Astrocyte of the hippocampus (primary cell): ENCODE data around the gene CAPN10.
A peak's percentile ranks its signal among the peaks of the same experiment; 100 is the strongest.
"Not testable (repeated sequence)": the region's sequence is repeated elsewhere in the genome, so short reads cannot be mapped to it uniquely, and the experiment has no call there.

Experiments
- DNase-seq: peaks from one replicate; pipeline ENCODE4 v3.0.0; 2011; ENCODE audit warnings: low read depth, low spot score

CAPN10 gene

DNA sequence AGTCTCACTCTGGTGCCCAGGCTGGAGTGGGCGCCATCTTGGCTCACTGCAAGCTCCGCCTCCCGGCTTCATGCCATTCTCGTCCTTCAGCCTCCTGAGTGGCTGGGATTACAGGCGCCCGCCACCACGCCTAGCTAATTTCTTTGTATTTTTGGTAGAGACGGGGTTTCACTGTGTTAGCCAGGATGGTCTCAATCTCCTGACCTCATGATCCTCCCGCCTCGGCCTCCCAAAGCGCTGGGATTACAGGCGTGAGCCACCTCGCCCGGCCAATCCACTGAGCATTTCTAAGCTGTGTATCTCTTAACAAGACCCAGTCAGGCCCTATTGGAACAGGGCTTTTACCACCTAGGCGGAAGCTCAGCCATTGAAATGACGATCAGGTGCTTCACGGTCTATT is 23.3 kb upstream of the CAPN10 start:
- DNase-seq, result not testable (repeated sequence)

DNA sequence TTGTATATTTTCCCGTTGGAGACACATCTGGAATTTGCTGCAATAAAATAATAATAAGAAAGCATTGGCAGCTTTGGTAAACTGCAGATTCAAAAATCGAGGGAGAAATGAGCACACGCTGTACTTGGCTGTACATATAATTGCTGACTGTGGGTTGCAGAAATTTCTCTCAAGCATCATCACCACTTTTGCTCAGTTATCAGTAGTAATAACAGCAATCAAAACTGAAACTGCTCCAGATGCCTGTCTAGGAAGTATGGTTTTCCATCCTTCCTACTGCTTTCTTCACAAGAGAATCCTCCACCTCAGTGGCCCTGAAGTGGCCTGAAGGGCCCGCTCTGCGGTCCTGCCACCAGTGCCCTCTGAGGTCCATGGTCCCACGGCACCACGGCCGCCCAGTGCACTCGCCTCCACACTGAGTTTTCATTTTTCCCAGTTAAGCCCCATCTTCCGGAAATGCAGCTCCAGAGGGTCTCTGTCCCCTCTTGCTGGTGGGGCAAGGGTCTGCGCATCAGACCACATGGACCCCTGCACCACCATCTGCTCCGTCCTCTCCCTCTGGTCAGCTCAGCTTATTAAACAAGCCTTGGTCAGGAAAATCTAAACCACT is 22.5 kb upstream of the CAPN10 start:
- no peak for DNase-seq

DNA sequence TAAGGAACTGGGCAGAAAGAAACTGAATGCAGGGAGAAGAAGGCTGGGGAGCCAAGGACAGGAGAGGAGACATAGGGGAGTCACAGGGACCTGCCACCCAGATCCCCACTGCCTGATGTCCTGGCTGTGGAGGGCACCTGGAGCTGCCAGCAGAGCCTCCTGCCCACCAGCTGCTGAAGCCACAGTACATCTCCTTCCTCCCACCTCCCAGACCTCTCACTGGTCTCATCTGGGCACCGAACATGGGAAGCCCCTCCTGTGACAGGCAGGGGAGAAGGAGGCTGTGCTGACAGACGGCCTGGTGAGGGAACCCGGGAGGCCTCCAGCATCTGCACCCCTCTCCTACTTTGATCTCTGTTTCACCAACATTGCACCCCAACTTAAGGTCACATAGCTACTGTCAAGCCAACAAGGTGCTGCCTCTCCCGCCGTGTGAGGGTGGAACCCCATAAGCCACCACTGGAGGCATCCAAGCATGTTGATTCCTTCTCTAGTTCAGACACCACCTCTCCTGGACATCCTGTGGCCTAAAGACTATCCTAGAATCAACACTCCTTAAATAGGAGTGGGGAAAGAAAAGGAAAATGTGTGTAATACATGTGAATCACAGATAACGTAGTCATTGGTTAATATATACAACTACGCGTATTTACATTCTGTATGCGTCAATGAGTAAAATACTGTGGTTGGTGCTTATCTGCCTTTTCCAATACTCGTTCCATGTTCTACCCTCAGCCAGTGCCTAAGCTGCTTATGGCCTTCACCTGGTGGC is 21.8 kb upstream of the CAPN10 start:
- no peak for DNase-seq

DNA sequence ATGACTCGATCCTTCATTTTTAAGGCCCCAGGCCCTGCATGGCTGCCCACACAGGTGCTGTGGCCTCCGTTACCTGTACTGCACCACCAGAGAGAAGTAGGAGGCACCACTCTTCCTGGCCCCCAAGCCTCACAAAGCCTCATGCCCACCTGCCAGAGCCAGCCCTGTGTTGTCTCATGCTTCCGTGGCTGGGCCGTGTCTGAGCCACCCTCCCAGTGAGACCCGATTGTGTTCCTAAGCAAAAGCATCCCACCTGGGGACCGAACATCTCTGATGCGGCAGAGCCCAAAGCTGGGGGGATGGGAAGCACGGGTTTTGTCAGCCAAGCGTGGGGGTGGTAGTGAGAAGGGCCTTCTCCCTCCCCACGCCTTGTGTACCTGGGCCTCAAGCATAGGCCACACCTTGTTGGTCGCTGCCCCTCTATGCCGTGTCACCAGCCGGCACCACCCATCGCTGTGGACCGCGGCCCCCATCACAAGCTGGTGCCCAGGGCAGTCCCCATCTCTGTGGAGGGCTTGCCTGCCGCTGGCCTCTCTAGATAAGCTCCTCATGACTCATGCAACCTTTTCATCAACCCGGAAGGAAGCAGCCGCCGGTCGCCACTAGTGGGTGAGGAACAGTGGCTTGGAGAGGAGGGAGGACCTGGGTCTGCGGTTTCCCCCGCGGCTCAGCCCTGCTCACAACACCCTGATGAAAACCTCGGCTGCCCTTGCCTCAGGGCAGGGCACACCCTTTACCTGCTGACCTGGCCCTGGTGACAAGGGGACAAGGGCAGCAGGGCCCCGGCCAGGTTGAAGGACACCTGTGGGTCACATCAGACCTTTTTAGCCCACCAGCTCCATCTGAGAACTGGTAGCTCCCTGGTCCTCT is 21.0 kb upstream of the CAPN10 start:
- DNase-seq, result peak; percentile 73

DNA sequence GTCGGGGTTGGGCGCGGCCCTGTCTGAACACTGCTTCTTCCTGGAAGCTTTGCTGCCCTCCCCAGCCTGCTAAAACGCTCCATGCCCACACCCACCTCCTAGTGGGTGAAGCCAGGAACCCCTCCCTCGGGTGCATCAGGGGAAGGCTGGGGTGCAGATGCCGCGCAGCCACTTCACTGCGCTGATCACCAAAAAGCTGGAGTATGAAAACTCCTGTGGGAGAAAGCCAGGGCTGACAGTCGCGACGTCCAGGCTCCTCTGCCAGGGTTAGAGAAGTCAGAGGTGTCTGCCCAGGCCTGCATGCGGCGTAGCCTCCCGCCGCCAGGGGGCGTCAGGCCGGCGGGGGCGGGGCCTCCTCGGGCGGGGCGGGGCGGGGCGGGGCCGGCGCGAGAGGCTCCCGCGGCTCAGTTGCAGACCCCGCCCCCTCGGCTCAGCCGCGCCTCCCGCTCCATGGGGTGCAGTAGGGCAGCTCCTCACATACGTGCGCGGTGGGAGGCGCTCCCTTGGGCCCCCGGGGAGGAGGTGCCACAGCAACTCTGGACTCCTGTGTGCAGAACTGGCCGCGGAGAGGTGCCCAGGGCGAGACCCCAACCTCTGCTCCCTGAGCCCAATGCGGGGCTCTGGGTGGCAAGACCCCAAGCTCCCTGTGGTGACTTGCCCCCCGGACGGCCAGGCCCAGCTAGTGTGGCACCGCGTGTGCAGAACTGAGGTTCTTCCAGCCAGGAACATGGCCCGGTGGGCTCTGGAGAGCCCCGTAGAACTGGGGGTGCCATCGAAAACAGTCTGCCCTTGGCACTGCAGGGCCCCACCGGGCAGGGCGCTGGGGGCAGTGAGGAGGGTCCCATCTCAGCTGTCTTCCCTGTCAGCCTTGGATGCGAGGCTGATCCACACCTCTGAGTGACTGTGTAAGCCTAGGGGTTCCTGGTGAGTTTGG is 20.1 kb upstream of the CAPN10 start:
- DNase-seq, result peak; percentile 88

DNA sequence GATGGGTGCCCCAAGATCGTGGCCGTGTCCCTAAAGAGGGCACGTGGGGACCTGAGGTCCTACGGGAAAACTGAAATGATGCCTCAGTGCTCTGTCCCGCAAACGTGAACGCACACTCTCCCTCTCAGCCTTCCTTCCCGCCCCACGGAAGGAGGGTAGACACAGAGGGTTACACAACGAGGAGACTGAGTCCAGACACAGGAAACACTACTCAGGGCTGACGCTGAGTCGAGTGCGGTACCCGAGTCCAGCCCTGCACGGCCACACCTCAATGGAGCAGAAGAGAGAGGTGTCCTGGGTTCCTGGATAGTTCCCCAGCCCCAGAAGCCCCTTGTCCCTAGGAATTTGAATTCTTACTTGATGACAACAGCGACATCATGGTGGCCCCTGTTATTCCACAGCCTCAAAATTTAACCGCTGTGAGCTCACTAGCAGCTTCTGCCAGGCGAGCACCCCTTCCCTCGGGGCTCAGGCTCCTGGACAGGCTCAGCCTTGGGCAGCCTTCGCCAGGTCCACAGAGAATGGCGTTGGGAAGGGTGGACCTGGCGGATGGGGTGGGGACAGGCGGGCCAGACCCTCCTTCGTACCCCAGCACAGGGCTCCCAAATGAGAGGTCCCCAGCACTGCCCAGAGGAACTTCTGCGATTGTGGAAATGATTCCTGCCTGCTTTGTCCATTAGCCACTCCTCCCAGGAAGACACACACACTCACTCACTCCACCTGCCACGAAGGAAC is 19.2 kb upstream of the CAPN10 start:
- no peak for DNase-seq

DNA sequence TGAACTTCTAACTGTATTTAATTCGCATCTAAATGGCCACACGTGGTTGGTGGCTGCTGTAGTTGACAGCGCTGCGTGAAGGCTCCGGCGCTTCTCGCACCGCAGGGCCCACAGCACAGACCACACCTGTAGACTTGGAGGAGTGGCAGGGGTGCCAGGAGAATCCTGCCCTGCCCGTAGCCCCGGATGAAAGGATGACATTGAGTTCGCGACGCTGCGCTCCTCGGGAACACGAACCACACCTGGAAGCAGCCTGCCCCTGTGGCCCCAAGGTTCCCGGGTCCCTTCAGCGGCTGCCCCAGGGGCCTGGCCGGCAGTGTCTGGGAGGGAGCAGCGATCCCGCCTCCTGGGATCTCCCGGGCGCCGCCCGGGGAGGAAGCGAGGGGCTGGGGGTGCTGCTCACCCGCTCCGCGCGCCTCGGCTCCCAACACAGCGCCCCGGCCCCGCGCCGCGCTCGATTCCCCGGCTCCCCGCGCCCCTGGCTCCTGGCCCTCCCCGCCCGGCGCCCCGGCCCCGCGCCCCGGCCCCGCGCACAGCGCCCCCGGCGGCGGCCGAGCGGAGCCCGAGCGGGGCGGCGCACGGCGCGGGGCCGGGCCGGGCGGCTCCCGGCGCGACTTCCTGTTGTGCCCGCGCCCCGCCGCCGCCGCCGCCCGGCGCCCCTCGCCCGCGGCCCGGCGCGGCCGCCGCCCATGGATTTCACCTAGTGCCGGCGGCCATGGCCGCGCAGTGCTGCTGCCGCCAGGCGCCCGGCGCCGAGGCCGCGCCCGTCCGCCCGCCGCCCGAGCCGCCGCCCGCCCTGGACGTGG is 18.5 kb upstream of the CAPN10 start, which contains the start of gene RNPEPL1:
Gene RNPEPL1 (plus strand): TSS at position 613 of the 806 bp plus-strand sequence. CDS start 103 bp downstream, at position 716.
- peak; percentile 71 for DNase-seq

DNA sequence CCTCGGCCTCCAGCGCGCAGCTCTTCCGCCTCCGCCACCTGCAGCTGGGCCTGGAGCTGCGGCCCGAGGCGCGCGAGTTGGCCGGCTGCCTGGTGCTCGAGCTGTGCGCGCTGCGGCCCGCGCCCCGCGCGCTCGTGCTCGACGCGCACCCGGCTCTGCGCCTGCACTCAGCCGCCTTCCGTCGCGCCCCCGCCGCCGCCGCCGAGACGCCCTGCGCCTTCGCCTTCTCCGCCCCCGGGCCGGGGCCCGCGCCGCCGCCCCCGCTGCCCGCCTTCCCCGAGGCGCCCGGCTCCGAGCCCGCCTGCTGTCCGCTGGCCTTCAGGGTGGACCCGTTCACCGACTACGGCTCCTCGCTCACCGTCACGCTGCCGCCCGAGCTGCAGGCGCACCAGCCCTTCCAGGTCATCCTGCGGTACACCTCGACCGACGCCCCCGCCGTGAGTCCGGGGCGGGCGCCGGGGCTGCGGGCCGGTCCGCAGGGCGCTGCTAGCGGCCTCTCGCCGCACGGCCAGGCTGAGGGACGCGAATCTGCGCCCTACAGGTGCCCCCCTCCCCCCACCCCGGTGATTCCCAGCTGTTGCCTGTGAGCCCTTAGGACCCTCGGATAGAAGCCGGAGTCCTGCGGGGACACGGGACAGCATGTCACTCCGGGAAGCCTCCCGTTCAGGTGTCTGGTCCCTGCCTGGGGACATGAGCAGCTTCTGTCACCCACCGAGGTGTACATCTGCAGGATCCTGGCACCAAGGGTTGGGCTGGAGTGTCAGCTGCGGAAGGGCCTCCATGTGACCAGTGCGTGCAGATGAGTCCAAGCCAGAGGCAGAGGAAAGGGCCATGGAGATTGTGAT is 17.6 kb upstream of the CAPN10 start:
- peak; percentile 84 for DNase-seq

DNA sequence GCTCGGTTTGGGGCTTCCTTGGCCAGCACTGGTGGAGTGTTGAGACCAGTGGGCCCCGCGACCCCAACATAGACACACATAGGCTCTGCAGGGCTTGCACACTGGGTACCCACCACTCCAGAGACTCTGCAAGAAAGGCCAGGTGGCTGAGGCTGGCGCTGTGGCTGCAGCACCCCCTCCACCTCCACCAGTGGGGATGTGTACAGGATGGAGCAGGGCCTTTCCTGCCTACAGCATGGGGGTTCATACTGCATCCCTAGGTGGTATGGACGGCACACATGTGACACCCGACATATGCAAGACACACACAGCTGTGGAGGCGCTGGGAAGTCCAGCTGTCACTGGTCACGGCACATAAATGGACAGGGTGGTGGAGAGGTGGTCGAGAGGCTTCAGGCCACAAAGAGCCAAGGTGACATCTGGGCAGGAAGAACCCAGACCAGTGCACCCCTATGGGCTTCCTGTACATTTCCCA is 17.0 kb upstream of the CAPN10 start:
- no peak for DNase-seq

DNA sequence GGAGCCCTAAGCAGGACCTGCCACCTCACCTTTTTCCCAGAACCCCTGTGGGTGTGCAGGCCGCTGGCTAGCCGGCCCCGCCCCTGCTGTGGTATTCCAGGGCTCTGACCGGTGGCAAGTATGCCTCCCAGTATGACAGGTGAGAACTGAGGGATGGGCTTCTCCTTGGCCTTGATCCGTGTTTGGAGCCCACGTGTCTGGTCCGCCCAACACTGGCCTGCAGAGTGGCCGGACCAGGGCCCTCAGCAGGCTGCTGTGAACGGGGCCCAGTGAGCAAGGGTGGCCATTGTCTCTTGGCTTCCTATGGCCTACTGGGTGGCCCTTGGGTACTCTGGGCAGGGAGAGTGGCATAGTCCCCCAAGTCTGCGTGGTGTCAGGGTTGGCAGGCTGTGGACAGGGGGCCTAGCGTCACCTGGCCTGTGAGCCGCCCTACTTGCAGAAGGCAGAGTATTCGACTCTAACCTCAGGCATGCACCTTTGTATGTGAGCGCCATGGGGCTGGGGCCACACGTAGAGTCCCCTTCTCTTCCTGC is 16.5 kb upstream of the CAPN10 start:
- DNase-seq, result no peak

DNA sequence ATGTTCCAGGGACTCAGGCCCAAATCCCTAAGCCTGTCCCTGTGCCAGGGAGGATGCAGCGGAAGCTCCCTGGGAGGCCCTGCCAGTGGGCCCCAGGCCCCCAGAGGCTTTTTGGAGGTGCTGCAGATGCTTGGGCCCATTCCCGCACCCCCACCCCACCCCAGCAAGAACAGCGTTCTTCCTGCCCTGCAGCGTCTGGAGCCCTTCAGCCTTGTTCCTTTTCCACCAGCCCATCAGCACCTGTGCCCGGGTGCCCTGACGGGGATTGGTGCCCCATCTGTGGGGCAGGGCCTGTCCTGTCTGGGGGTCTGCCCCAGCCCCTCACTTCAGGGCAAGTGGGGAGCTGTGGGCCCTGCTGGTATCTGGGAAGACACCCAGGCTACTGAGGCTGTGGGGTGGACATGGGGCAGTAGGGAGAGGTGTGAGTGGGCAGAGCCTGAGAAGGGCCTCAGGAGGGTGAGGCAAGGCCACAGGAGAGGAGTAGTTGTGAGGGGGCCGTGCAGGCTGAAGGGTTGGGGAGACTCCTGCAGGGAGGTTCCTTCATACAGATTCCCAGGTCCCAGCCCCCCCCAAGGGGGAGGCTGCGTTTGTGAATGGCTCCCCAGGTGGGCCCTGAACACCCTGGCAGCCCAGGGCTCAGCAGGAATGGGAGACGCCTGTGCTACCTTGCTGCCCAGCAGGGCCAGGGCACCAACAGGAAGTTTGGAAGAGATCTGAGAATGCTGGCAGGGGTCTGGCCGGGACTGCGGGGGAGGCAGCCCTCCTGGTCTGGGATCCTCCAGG is 15.8 kb upstream of the CAPN10 start:
- DNase-seq, result no peak

DNA sequence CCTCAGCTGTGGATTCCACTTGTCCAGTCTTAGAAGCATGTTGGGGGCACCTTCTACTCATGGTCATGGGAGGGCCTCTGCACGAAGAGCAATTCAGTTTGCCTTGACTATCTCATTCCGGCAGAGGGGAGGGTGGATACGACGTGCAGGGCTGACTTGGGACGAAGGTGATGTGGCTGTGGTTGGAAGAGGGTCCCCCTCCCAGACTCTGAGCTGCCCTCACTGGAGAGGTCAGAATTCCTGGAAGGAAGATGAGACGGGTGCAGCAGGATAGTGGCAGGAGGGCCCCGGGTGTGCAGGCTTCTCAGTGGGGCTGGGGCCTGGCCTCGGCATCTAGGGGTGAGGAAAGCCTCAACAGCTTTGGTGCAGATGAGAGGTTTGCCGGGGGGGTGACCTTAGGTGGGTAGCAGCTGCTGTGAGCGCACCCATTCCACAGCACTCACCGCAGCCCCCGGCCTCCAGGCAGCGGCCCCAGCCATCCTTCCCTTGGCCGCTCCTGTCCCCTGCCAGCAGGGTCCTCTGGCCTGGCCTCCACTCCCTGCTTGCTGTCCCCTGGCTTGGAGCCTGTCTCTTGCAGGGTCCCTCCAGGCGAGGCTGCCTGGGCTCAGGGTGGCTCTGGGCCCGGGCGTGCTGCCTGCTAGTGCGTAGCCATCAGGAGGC is 15.1 kb upstream of the CAPN10 start:
- DNase-seq, result no peak

DNA sequence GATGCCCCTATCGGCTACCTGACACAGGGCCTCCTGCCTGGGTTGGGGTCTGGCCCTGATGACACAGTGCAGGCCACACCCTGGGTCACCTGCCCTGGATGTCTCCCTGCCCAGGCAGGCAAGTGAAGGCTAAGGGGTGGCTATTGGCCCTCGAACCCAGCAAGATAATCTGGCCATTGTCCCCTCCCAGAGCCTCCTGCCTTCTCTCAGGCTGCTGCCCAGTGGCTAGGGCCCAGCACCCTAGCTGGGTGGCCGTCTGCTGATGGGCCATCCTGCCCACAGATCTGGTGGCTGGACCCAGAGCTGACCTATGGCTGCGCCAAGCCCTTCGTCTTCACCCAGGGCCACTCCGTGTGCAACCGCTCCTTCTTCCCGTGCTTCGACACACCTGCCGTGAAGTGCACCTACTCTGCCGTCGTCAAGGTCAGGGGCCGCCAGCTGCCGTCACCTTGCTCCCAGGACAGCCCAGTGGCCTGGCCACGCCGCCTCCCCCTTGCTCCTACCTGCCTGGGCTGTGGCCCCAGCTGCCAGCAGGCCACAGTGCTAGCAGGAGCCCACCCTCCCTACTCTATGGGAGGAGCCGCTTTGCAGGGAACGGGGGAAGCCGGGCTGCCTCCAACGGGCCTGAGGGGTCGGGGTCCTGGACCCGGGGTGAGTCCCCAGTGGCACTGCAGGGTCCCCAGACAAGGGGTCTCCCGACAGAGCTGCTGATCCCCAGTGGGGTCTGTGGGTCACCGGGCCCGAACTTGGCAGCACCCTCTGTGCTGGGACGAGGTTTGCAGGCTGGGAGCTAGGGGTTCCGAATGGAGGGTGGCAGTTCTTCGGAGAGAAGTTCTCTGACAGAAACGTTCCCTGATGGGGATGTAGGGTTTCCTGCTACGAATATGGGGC is 14.1 kb upstream of the CAPN10 start:
- DNase-seq, result no peak

DNA sequence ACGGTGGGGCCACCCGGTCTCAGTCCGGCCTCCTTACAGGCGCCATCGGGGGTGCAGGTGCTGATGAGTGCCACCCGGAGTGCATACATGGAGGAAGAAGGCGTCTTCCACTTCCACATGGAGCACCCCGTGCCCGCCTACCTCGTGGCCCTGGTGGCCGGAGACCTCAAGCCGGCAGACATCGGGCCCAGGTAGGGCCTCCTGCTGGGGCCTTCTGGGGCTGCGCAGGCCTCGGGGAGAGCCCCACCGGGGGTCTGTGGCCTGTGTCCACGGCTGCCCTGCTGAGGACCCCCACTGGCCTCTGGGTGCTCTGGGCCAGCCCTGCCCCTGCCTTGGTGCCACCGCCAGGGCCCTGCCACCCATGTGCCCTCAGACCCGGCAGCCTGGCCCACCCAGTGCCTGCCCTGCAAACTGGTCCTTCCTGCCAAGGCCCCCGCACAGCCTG is 13.4 kb upstream of the CAPN10 start:
- no peak for DNase-seq

DNA sequence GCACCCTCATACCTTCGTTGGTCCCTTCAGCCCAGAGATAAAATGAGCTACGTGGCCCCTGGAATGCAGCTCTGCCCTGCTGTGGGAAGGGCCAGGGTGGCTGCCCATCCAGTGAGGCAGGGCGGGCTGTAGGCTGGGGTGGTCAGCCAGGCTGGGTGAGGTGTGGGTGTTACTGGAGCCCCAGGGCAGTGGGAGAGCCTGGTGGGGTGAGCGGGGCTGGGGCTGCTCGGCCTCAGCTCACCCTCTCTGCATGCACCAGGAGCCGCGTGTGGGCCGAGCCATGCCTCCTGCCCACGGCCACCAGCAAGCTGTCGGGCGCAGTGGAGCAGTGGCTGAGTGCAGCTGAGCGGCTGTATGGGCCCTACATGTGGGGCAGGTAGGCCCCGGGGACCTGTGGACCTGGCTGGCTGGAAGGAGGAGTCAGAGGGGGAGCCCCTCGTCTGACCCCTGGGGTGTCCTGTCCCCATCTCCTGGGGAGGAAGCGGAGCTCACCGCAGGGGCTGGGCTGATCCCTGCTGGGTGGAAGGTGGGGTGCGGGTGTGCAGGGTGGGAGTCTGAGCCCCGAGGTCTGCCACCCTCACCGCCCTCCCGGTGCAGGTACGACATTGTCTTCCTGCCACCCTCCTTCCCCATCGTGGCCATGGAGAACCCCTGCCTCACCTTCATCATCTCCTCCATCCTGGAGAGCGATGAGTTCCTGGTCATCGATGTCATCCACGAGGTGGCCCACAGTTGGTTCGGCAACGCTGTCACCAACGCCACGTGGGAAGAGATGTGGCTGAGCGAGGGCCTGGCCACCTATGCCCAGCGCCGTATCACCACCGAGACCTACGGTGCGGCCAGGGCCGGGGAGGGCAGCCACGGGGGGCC is 12.8 kb upstream of the CAPN10 start:
- no peak for DNase-seq
